HEK293 (cell line): Measurements from ENCODE around the gene AFF3.

Experiments used
- BCL6B ChIP-seq: fragments of 450-650 bp; formaldehyde crosslinking; IDR thresholded peaks from 2 replicates; pipeline ENCODE4 v1.5.1; 2017; ENCODE audit warnings: missing biosample characterization, missing genetic modification characterization
- GLIS1 ChIP-seq: fragments of 450-650 bp; formaldehyde crosslinking; IDR thresholded peaks from 2 replicates; pipeline ENCODE4 v1.5.1; 2016; ENCODE audit warnings: missing biosample characterization, missing genetic modification characterization
- PRDM2 ChIP-seq: fragments of 450-650 bp; formaldehyde crosslinking; IDR thresholded peaks from 2 replicates; pipeline ENCODE4 v1.5.1; 2016; ENCODE audit warnings: missing biosample characterization, missing genetic modification characterization, borderline replicate concordance
- REST ChIP-seq: fragments of 450-650 bp; formaldehyde crosslinking; IDR thresholded peaks from 2 replicates; pipeline ENCODE4 v1.5.1; 2016; ENCODE audit warnings: missing biosample characterization, missing genetic modification characterization
- ZBTB11 ChIP-seq: fragments of 450-650 bp; formaldehyde crosslinking; conservative IDR thresholded peaks from 2 replicates; pipeline ENCODE4 v1.5.1; 2016; ENCODE audit warnings: low read depth, missing biosample characterization, missing genetic modification characterization
- ZNF280D ChIP-seq: fragments of 450-650 bp; formaldehyde crosslinking; IDR thresholded peaks from 2 replicates; pipeline ENCODE4 v1.5.1; 2016; ENCODE audit warnings: missing biosample characterization, missing genetic modification characterization
- ZNF513 ChIP-seq: fragments of 450-650 bp; IDR thresholded peaks from 2 replicates; pipeline ENCODE4 v1.5.1; 2018; ENCODE audit warnings: missing biosample characterization, missing genetic modification characterization
- ZNF600 ChIP-seq: fragments of 450-650 bp; formaldehyde crosslinking; IDR thresholded peaks from 2 replicates; pipeline ENCODE4 v1.5.1; 2016; ENCODE audit warnings: missing biosample characterization, missing genetic modification characterization

The AFF3 gene

GRCh38 chr2:99496021-99496420 is 646.4 kb downstream of the AFF3 start (continued):
- no peak for TF ChIP-seq PRDM2 (tag by site-specific recombination)
- TF ChIP-seq ZNF513 (tag by site-specific recombination) = no peak
- no peak for TF ChIP-seq BCL6B (tag by site-specific recombination)
- TF ChIP-seq REST = no peak
- TF ChIP-seq ZNF280D = no peak
- TF ChIP-seq GLIS1 = no peak
- TF ChIP-seq ZBTB11 (tag by site-specific recombination) = no peak
- TF ChIP-seq ZNF600 = no peak
